H9 (cell line): ENCODE results near the gene KIAA1671. TPM values are rescaled to one million over a fixed set of nuclear protein-coding genes. Genes with fewer than 3 reads are reported as not detected.

ENCODE experiments used
- DNase-seq: peaks from one replicate; pipeline ENCODE4 v3.0.0-alpha.2; 2017
- H2AFZ ChIP-seq: one replicate; pipeline ENCODE4 v1.6.1; 2013; ENCODE audit warnings: mild to moderate bottlenecking, low read length, control low read depth, moderate library complexity
- H2AK5ac ChIP-seq: 2 replicates; pipeline ENCODE4 v1.6.1; 2013; ENCODE audit warnings: low read length, control low read depth, mixed read lengths; ENCODE audit not compliant: insufficient read length
- H2BK120ac ChIP-seq: one replicate; pipeline ENCODE4 v1.6.1; 2013; ENCODE audit warnings: low read depth, mild to moderate bottlenecking, low read length, control low read depth, inconsistent platforms; ENCODE audit not compliant: poor library complexity, severe bottlenecking
- H2BK12ac ChIP-seq: 2 replicates; pipeline ENCODE4 v1.6.1; 2013; ENCODE audit warnings: low read length, control low read depth, mixed read lengths, low read depth; ENCODE audit not compliant: insufficient read length
- H2BK15ac ChIP-seq: 2 replicates; pipeline ENCODE4 v1.6.1; 2013; ENCODE audit warnings: low read depth, low read length, control low read depth
- H2BK20ac ChIP-seq: one replicate; pipeline ENCODE4 v1.6.1; 2013; ENCODE audit warnings: low read depth, mild to moderate bottlenecking, low read length, control low read depth, inconsistent platforms; ENCODE audit not compliant: poor library complexity, severe bottlenecking
- H2BK5ac ChIP-seq: 2 replicates; pipeline ENCODE4 v1.6.1; 2013; ENCODE audit warnings: low read length, control low read depth, mixed read lengths; ENCODE audit not compliant: insufficient read length
- H3K14ac ChIP-seq: 2 replicates; pipeline ENCODE4 v1.6.1; 2013; ENCODE audit warnings: low read length, control low read depth; ENCODE audit not compliant: insufficient read depth
- H3K18ac ChIP-seq: 2 replicates; pipeline ENCODE4 v1.6.1; 2013; ENCODE audit warnings: low read depth, mild to moderate bottlenecking, mixed read lengths, low read length, control low read depth; ENCODE audit not compliant: insufficient read length
- H3K23ac ChIP-seq: 2 replicates; pipeline ENCODE4 v1.6.1; 2013; ENCODE audit warnings: low read length, control low read depth, mixed read lengths, low read depth; ENCODE audit not compliant: insufficient read length
- H3K23me2 ChIP-seq: 2 replicates; pipeline ENCODE4 v1.6.1; 2013; ENCODE audit warnings: low read depth, mild to moderate bottlenecking, mixed read lengths, low read length, control low read depth; ENCODE audit not compliant: insufficient read length, poor library complexity, severe bottlenecking
- H3K27ac ChIP-seq: 2 replicates; pipeline ENCODE4 v1.5.1; 2013; ENCODE audit warnings: low read length, control low read depth, mixed read lengths, low read depth; ENCODE audit not compliant: insufficient read length
- H3K27me3 ChIP-seq: 2 replicates; pipeline ENCODE4 v1.6.1; 2013; ENCODE audit warnings: low read length, control low read depth, inconsistent platforms; ENCODE audit not compliant: insufficient read depth
- H3K4ac ChIP-seq: 2 replicates; pipeline ENCODE4 v1.6.1; 2013; ENCODE audit warnings: low read depth, mild to moderate bottlenecking, control low read depth, inconsistent platforms, low read length, moderate library complexity
- H3K4me1 ChIP-seq: 2 replicates; pipeline ENCODE4 v1.6.1; 2013; ENCODE audit warnings: low read length, control low read depth, inconsistent platforms; ENCODE audit not compliant: insufficient read depth
- H3K4me2 ChIP-seq: 2 replicates; pipeline ENCODE4 v1.6.1; 2013; ENCODE audit warnings: low read length, control low read depth, mixed read lengths; ENCODE audit not compliant: insufficient read length, insufficient read depth
- H3K56ac ChIP-seq: 2 replicates; pipeline ENCODE4 v1.6.1; 2013; ENCODE audit warnings: low read depth, mild to moderate bottlenecking, mixed read lengths, low read length, control low read depth; ENCODE audit not compliant: insufficient read length
- H3K79me1 ChIP-seq: 2 replicates; pipeline ENCODE4 v1.6.1; 2013; ENCODE audit warnings: low read depth, mild to moderate bottlenecking, moderate library complexity, low read length, control low read depth, inconsistent platforms; ENCODE audit not compliant: insufficient read depth, poor library complexity, severe bottlenecking
- H3K79me2 ChIP-seq: 2 replicates; pipeline ENCODE4 v1.6.1; 2013; ENCODE audit warnings: low read length, control low read depth, inconsistent platforms; ENCODE audit not compliant: insufficient read depth
- H3K9ac ChIP-seq: 2 replicates; pipeline ENCODE4 v1.6.1; 2013; ENCODE audit warnings: low read length, control low read depth, mixed read lengths; ENCODE audit not compliant: insufficient read length; ENCODE audit errors: extremely low read depth
- H3K9me3 ChIP-seq: one replicate; pipeline ENCODE4 v1.6.1; 2013; ENCODE audit warnings: low read depth, low read length, inconsistent platforms; ENCODE audit not compliant: control insufficient read depth
- H3T11ph ChIP-seq: one replicate; pipeline ENCODE4 v1.6.1; 2013; ENCODE audit warnings: mild to moderate bottlenecking, low read length, control low read depth, inconsistent platforms
- H4K20me1 ChIP-seq: one replicate; pipeline ENCODE4 v1.6.1; 2013; ENCODE audit not compliant: control insufficient read depth, insufficient read length, insufficient read depth
- H4K5ac ChIP-seq: 2 replicates; pipeline ENCODE4 v1.6.1; 2013; ENCODE audit warnings: low read depth, mild to moderate bottlenecking, mixed read lengths, low read length, control low read depth; ENCODE audit not compliant: insufficient read length
- H4K8ac ChIP-seq: replicated peaks from 2 replicates; pipeline ENCODE4 v1.6.1; 2013; ENCODE audit warnings: low read length, control low read depth, mixed read lengths, low read depth; ENCODE audit not compliant: insufficient read length
- H4K91ac ChIP-seq: 2 replicates; pipeline ENCODE4 v1.6.1; 2013; ENCODE audit warnings: low read depth, mild to moderate bottlenecking, moderate library complexity, mixed read lengths, low read length, control low read depth; ENCODE audit not compliant: insufficient read length
- H3K27ac Mint-ChIP-seq, 3 experiments: 2 replicates in 2 of 3; 3 replicates in 1 of 3; pipeline ENCODE4 v1.8.0; 2020 to 2021; ENCODE audit warnings: mixed read lengths in 3 of 3, mild to moderate bottlenecking in 1 of 3, moderate library complexity in 1 of 3
- H3K27me3 Mint-ChIP-seq: 2 replicates; pipeline ENCODE4 v1.8.0; 2021; ENCODE audit warnings: low read depth, mild to moderate bottlenecking, moderate library complexity, mixed read lengths
- H3K36me3 Mint-ChIP-seq, 3 experiments: 2 replicates in 2 of 3; 3 replicates in 1 of 3; pipeline ENCODE4 v1.8.0; 2020 to 2021; ENCODE audit warnings: low read depth in 3 of 3, mixed read lengths in 3 of 3; ENCODE audit not compliant: insufficient read depth in 1 of 3
- H3K4me1 Mint-ChIP-seq, 2 experiments: 2 replicates each; pipeline ENCODE4 v1.8.0; 2020; ENCODE audit warnings: mixed read lengths in 2 of 2
- H3K4me3 Mint-ChIP-seq, 2 experiments: 2 replicates in 1 of 2; 3 replicates in 1 of 2; pipeline ENCODE4 v1.8.0; 2020 to 2021; ENCODE audit warnings: mild to moderate bottlenecking in 2 of 2, mixed read lengths in 2 of 2, moderate library complexity in 1 of 2
- H3K9me3 Mint-ChIP-seq, 2 experiments: 2 replicates in 1 of 2; 3 replicates in 1 of 2; pipeline ENCODE4 v1.8.0; 2020; ENCODE audit warnings: mild to moderate bottlenecking in 2 of 2, mixed read lengths in 2 of 2, moderate library complexity in 1 of 2
- CTCF ChIP-seq: fragments of 200-600 bp; sonication (generic); conservative IDR thresholded peaks from 3 replicates; pipeline ENCODE4 v1.8.0; 2021; ENCODE audit warnings: antibody characterized with exemption, mild to moderate bottlenecking
- WGBS: extraction: QIAGEN DNeasy Blood & Tissue Kit; methylation state at CpG from one replicate; pipeline ENCODE4 v1.1.7; 2013; ENCODE audit warnings: missing lambda C conversion rate, low lambda C conversion rate, mixed read lengths; ENCODE audit not compliant: insufficient read length; ENCODE audit errors: extremely low coverage; 5-methylcytosine and 5-hydroxymethylcytosine counted together
- total RNA-seq: library from RNA; stranded (reverse); gene quantifications from 2 replicates; pipeline ENCODE4 v1.2.1, GENCODE V29; 2021

Gene KIAA1671
- total RNA-seq, 1 experiment from 2014 or later, result 22.6 TPM

GRCh38 chr22:25182131-25183110 is 229.9 kb downstream of the KIAA1671 start:
- Mint-ChIP-seq H3K36me3 (peaks cover 11 to 53% (median 37%) of the 10 kb centered on the region in 3 experiments), H3K27me3 (no peaks in the 10 kb centered on the region), H3K9me3 (peaks cover 0 to 2% of the 10 kb centered on the region in 2 experiments; a peak in 1 of 5 replicates), H3K27ac (peak overlapping the region in 1 of 3 experiments; percentile 37; a peak in 4 of 7 replicates), H3K4me3 (no peak overlapping the region), H3K4me1 (peaks cover 2 to 4% of the 10 kb centered on the region in 2 experiments; a peak in 3 of 4 replicates)
- H2BK5ac ChIP-seq, result no peak overlapping the region
- H2AK5ac ChIP-seq, result no peak overlapping the region
- H3K9me3 ChIP-seq, result no peaks in the 10 kb centered on the region
- H3K4ac ChIP-seq, result no peak overlapping the region
- no peak overlapping the region for H4K8ac ChIP-seq
- WGBS, result 88% methylated on average over 1 of the region's 10 CpGs
- H3K4me2 ChIP-seq, result no peak overlapping the region
- no peaks in the 10 kb centered on the region for H4K20me1 ChIP-seq
- no peaks in the 10 kb centered on the region for H3K79me1 ChIP-seq
- no peak for DNase-seq
- no peak overlapping the region for H3K56ac ChIP-seq
- no peak overlapping the region for H2BK120ac ChIP-seq
- H4K5ac ChIP-seq, result no peak overlapping the region
- H3K79me2 ChIP-seq, result no peaks in the 10 kb centered on the region
- no peaks in the 10 kb centered on the region for H3K4me1 ChIP-seq
- H3K27ac ChIP-seq, result no peak overlapping the region
- no peak overlapping the region for H3K14ac ChIP-seq
- H2BK15ac ChIP-seq, result no peak overlapping the region
- H2BK12ac ChIP-seq, result no peak overlapping the region
- H3K18ac ChIP-seq, result no peak overlapping the region
- no peaks in the 10 kb centered on the region for H3K23me2 ChIP-seq
- H2BK20ac ChIP-seq, result no peak overlapping the region
- no peaks in the 10 kb centered on the region for H3K27me3 ChIP-seq
- H4K91ac ChIP-seq, result no peak overlapping the region
- TF ChIP-seq CTCF, result no peak
- no peak overlapping the region for H3K23ac ChIP-seq
- H3K9ac ChIP-seq, result no peak overlapping the region
- no peak overlapping the region for H3T11ph ChIP-seq
- no peak overlapping the region for H2AFZ ChIP-seq
